ENCODE data around the gene RSPH1. TPM values are rescaled to one million over a fixed set of nuclear protein-coding genes. Genes with fewer than 3 reads are reported as not detected.

RSPH1 gene
- total RNA-seq, 6 experiments from 2014 or later: not detected

- DNase-seq: no peak
- Mint-ChIP-seq H3K27ac (no peak overlapping the region), H3K9me3 (peaks cover 53% of the 10 kb centered on the region), H3K36me3 (ENCODE audit: low read depth) (peaks cover 6% of the 10 kb centered on the region), H3K27me3 (ENCODE audit: insufficient read depth) (peaks cover 6% of the 10 kb centered on the region), H3K4me1 (ENCODE audit: low read depth) (no peaks in the 10 kb centered on the region), H3K4me3 (no peak overlapping the region)
- TF ChIP-seq CTCF (IDR thresholded peaks at IDR 0.05): no peak
These were observed 37.0 kb downstream of the RSPH1 start for GRCh38 chr21:42459082-42459460.

- no peak overlapping the region for H3K4me3 Mint-ChIP-seq
- H3K27me3 Mint-ChIP-seq (ENCODE audit: insufficient read depth): peaks cover 6% of the 10 kb centered on the region
- peaks cover 6% of the 10 kb centered on the region for H3K36me3 Mint-ChIP-seq (ENCODE audit: low read depth)
- H3K27ac Mint-ChIP-seq: no peak overlapping the region
- H3K4me1 Mint-ChIP-seq (ENCODE audit: low read depth): no peaks in the 10 kb centered on the region
- no peak for DNase-seq
- TF ChIP-seq CTCF (IDR thresholded peaks at IDR 0.05): no peak
- peaks cover 46% of the 10 kb centered on the region for H3K9me3 Mint-ChIP-seq
These were observed 39.6 kb downstream of the RSPH1 start for GRCh38 chr21:42456457-42456856.

GRCh38 chr21:42455754-42456440, 40.1 kb downstream of the RSPH1 start:
- no peak for DNase-seq
- no peak overlapping the region for H3K27ac Mint-ChIP-seq
- no peak for TF ChIP-seq CTCF (IDR thresholded peaks at IDR 0.05)
- peaks cover 5% of the 10 kb centered on the region for H3K27me3 Mint-ChIP-seq (ENCODE audit: insufficient read depth)
- peaks cover 48% of the 10 kb centered on the region for H3K9me3 Mint-ChIP-seq
- no peak overlapping the region for H3K4me3 Mint-ChIP-seq
- no peaks in the 10 kb centered on the region for H3K4me1 Mint-ChIP-seq (ENCODE audit: low read depth)
- H3K36me3 Mint-ChIP-seq (ENCODE audit: low read depth): peaks cover 6% of the 10 kb centered on the region

- no peak overlapping the region for H3K27ac Mint-ChIP-seq
These were observed 40.8 kb downstream of the RSPH1 start for GRCh38 chr21:42455196-42455595.

GRCh38 chr21:42454786-42455185, 41.2 kb downstream of the RSPH1 start:
- no peak overlapping the region for H3K4me3 Mint-ChIP-seq
- H3K36me3 Mint-ChIP-seq (ENCODE audit: low read depth): peaks cover 6% of the 10 kb centered on the region
- H3K27ac Mint-ChIP-seq: no peak overlapping the region
- peaks cover 45% of the 10 kb centered on the region for H3K9me3 Mint-ChIP-seq
- no peak for DNase-seq
- TF ChIP-seq CTCF (IDR thresholded peaks at IDR 0.05): no peak
- H3K27me3 Mint-ChIP-seq (ENCODE audit: insufficient read depth): peaks cover 3% of the 10 kb centered on the region
- no peaks in the 10 kb centered on the region for H3K4me1 Mint-ChIP-seq (ENCODE audit: low read depth)

More at GRCh38 chr21:42455196-42455595, 40.8 kb downstream of the RSPH1 start:
- Mint-ChIP-seq H3K27me3 (ENCODE audit: insufficient read depth) (peaks cover 4% of the 10 kb centered on the region), H3K4me1 (ENCODE audit: low read depth) (no peaks in the 10 kb centered on the region), H3K9me3 (peaks cover 45% of the 10 kb centered on the region), H3K4me3 (no peak overlapping the region), H3K36me3 (ENCODE audit: low read depth) (peaks cover 6% of the 10 kb centered on the region)
- no peak for TF ChIP-seq CTCF (IDR thresholded peaks at IDR 0.05)
- no peak for DNase-seq
